Astrocyte of the spinal cord (primary cell): ENCODE results near the gene STYX.
"Not testable (repeated sequence)": the region's sequence is repeated elsewhere in the genome, so short reads cannot be mapped to it uniquely, and the experiment has no call there.

Source experiments
- DNase-seq: peaks from one replicate; pipeline ENCODE4 v3.0.0; 2011; ENCODE audit warnings: low read depth, low spot score
- H3K4me3 ChIP-seq: 2 replicates; pipeline ENCODE4 v1.5.1; 2011; ENCODE audit warnings: low read depth, mild to moderate bottlenecking, low read length, moderate library complexity
- in situ Hi-C: cut with HindIII; loops from 2 replicates; pipeline ENCODE4 v1.10.0; 2017; ENCODE audit warnings: low sequenced_read_pairs
- TF ChIP-seq, protein P1 (sequence below): IDR thresholded peaks from 2 replicates; pipeline ENCODE4 v1.5.1; 2012; ENCODE audit warnings: low read depth, mild to moderate bottlenecking, low read length, inconsistent platforms

STYX gene

GRCh38 chr14:52724360-52724644 is 5.7 kb upstream of the STYX start:
- TF ChIP-seq, protein P1, sequence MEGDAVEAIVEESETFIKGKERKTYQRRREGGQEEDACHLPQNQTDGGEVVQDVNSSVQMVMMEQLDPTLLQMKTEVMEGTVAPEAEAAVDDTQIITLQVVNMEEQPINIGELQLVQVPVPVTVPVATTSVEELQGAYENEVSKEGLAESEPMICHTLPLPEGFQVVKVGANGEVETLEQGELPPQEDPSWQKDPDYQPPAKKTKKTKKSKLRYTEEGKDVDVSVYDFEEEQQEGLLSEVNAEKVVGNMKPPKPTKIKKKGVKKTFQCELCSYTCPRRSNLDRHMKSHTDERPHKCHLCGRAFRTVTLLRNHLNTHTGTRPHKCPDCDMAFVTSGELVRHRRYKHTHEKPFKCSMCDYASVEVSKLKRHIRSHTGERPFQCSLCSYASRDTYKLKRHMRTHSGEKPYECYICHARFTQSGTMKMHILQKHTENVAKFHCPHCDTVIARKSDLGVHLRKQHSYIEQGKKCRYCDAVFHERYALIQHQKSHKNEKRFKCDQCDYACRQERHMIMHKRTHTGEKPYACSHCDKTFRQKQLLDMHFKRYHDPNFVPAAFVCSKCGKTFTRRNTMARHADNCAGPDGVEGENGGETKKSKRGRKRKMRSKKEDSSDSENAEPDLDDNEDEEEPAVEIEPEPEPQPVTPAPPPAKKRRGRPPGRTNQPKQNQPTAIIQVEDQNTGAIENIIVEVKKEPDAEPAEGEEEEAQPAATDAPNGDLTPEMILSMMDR = no peak
- no peak overlapping the region for H3K4me3 ChIP-seq
- in situ Hi-C loops = no loop called here
- no peak for DNase-seq

DNA sequence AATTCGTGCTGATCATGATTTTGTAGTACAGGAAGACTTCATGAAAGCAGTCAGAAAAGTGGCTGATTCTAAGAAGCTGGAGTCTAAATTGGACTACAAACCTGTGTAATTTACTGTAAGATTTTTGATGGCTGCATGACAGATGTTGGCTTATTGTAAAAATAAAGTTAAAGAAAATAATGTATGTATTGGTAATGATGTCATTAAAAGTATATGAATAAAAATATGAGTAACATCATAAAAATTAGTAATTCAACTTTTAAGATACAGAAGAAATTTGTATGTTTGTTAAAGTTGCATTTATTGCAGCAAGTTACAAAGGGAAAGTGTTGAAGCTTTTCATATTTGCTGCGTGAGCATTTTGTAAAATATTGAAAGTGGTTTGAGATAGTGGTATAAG is 2.5 kb upstream of the STYX start:
- H3K4me3 ChIP-seq, in situ Hi-C loops, DNase-seq: not testable (repeated sequence)

- H3K4me3 ChIP-seq, DNase-seq, in situ Hi-C loops: not testable (repeated sequence)
Measured at GRCh38 chr14:52729035-52729434, 931 bp upstream of the STYX start.

- no peak for DNase-seq
- TF ChIP-seq, protein P1 = no peak
- in situ Hi-C loops = no loop called here
- H3K4me3 ChIP-seq = peak overlapping the region; percentile 35
Measured at GRCh38 chr14:52729585-52729924, 411 bp upstream of the STYX start.

- in situ Hi-C loops = no loop called here
- peak overlapping the region; percentile 98 for H3K4me3 ChIP-seq
- TF ChIP-seq, protein P1 = no peak
- peak; percentile 31 for DNase-seq
Measured at GRCh38 chr14:52730709-52731111, 744 bp downstream of the STYX start.

DNA sequence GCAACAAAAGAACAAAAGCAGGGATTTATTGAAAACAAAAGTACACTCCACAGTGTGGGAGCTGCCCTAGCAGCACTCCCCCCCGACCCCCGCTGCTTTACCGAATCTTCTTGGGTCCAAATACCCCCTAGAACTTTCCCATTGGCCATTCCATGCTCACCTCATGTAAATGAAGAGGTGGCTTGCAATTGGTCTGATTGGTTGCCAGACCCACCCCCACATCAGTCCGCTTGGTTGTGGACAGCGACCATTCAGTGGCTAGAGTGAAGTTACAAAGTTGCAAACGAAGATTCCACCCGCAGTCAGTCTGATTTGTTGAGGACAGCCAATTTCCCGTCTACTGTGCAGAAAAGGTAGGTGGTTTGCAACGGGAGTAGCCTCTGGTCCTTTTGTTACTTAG is 3.9 kb downstream of the STYX start:
- H3K4me3 ChIP-seq = no peak overlapping the region
- no peak for DNase-seq
- in situ Hi-C loops = no loop called here
- TF ChIP-seq, protein P1 = no peak

GRCh38 chr14:52735921-52736489 is 6.0 kb downstream of the STYX start:
- peak; percentile 7 for DNase-seq
- in situ Hi-C loops = no loop called here
- TF ChIP-seq, protein P1 = no peak
- no peak overlapping the region for H3K4me3 ChIP-seq

- TF ChIP-seq, protein P1 = no peak
- no peak for DNase-seq
- no peak overlapping the region for H3K4me3 ChIP-seq
- in situ Hi-C loops = no loop called here
Measured at GRCh38 chr14:52738409-52738808, 8.4 kb downstream of the STYX start.
